DND-41 (cell line): Measurements from ENCODE around the gene DISC1.

Experiments used
- ATAC-seq: fragments of 200-7000 bp; cut with Tn5 transposase; 3 replicates; pipeline ENCODE4 v1.9.1; 2021; ENCODE audit warnings: low read depth; ENCODE audit not compliant: insufficient read depth
- DNase-seq: peaks from one replicate; pipeline ENCODE4 v3.0.0-alpha.2; 2020
- H2AFZ ChIP-seq: 2 replicates; pipeline ENCODE4 v1.6.0; 2012; ENCODE audit warnings: low read depth, low read length
- H3K27ac ChIP-seq: 2 replicates; pipeline ENCODE4 v1.5.1; 2012; ENCODE audit warnings: low read length, inconsistent platforms
- H3K27me3 ChIP-seq: fragments of 200-600 bp; sonication (generic); 2 replicates; pipeline ENCODE4 v1.6.0; 2012; ENCODE audit warnings: low read length, mild to moderate bottlenecking, inconsistent platforms; ENCODE audit not compliant: insufficient read depth, poor library complexity
- H3K36me3 ChIP-seq: 2 replicates; pipeline ENCODE4 v1.5.1; 2012; ENCODE audit warnings: low read length, inconsistent platforms; ENCODE audit not compliant: insufficient read depth
- H3K4me1 ChIP-seq: 2 replicates; pipeline ENCODE4 v1.5.1; 2012; ENCODE audit warnings: mild to moderate bottlenecking, low read length; ENCODE audit not compliant: insufficient read depth
- H3K4me2 ChIP-seq: 2 replicates; pipeline ENCODE4 v1.6.0; 2012; ENCODE audit warnings: mild to moderate bottlenecking, moderate library complexity, low read length, inconsistent platforms; ENCODE audit not compliant: insufficient read depth
- H3K4me3 ChIP-seq, 2 experiments: fragments of 200-600 bp in 1 of 2; shearing (Covaris generic) in 1 of 2; 2 replicates each; pipeline ENCODE4 v1.5.1; 2012 to 2016; ENCODE audit warnings: inconsistent platforms in 2 of 2, low read length in 2 of 2, mild to moderate bottlenecking in 2 of 2, low read depth in 1 of 2, moderate library complexity in 1 of 2
- H3K79me2 ChIP-seq: 2 replicates; pipeline ENCODE4 v1.6.0; 2012; ENCODE audit warnings: low read length, inconsistent platforms; ENCODE audit not compliant: insufficient read depth
- H3K9ac ChIP-seq: 2 replicates; pipeline ENCODE4 v1.6.0; 2012; ENCODE audit warnings: low read depth, mild to moderate bottlenecking, inconsistent platforms, low read length, moderate library complexity
- H3K9me3 ChIP-seq: 2 replicates; pipeline ENCODE4 v1.5.1; 2012; ENCODE audit warnings: low read length, moderate library complexity, mild to moderate bottlenecking, inconsistent platforms; ENCODE audit not compliant: insufficient read depth, severe bottlenecking
- H4K20me1 ChIP-seq: 2 replicates; pipeline ENCODE4 v1.6.0; 2012; ENCODE audit warnings: low read length; ENCODE audit not compliant: insufficient read depth
- EZH2 ChIP-seq: IDR thresholded peaks from 3 replicates; pipeline ENCODE4 v1.6.1; 2012; ENCODE audit warnings: borderline replicate concordance, low read depth, mild to moderate bottlenecking, moderate library complexity, low read length, inconsistent platforms; ENCODE audit not compliant: severe bottlenecking
- TF ChIP-seq, protein P1 (sequence below): IDR thresholded peaks from 2 replicates; pipeline ENCODE4 v1.5.1; 2012; ENCODE audit warnings: borderline replicate concordance, low read length, moderate library complexity, mild to moderate bottlenecking; ENCODE audit not compliant: poor library complexity, severe bottlenecking; ENCODE audit errors: extremely low read depth

The DISC1 gene

DNA sequence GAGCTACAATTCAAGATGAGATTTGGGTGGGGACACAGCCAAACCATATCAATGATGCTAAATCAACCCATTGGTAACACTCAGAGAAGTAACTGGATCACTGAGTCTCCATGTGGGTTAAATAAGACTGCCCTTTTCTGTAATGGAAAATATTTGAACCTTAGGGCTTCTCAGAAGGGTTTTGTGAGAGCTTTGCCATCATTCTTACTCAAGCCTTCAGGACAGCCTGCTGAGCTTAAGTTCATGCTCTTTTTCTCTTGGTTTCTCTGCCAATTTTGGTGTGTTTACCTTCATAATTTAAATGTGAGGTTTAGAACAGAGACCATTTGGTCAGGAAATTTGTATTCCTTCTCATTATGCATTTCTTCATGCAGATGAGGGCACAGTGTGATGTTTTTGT lies 74.7 kb downstream of the DISC1 start:
- no peaks in the 10 kb centered on the region for H3K79me2 ChIP-seq
- ATAC-seq (no peak), DNase-seq (no peak)
- no peaks in the 10 kb centered on the region for H3K27me3 ChIP-seq
- no peaks in the 10 kb centered on the region for H3K36me3 ChIP-seq
- H3K27ac ChIP-seq, result no peak overlapping the region
- no peaks in the 10 kb centered on the region for H3K9me3 ChIP-seq
- no peak overlapping the region for H3K9ac ChIP-seq
- H3K4me2 ChIP-seq, result no peak overlapping the region
- no peaks in the 10 kb centered on the region for H4K20me1 ChIP-seq
- H2AFZ ChIP-seq, result no peak overlapping the region
- no peak for TF ChIP-seq EZH2
- TF ChIP-seq, protein P1, sequence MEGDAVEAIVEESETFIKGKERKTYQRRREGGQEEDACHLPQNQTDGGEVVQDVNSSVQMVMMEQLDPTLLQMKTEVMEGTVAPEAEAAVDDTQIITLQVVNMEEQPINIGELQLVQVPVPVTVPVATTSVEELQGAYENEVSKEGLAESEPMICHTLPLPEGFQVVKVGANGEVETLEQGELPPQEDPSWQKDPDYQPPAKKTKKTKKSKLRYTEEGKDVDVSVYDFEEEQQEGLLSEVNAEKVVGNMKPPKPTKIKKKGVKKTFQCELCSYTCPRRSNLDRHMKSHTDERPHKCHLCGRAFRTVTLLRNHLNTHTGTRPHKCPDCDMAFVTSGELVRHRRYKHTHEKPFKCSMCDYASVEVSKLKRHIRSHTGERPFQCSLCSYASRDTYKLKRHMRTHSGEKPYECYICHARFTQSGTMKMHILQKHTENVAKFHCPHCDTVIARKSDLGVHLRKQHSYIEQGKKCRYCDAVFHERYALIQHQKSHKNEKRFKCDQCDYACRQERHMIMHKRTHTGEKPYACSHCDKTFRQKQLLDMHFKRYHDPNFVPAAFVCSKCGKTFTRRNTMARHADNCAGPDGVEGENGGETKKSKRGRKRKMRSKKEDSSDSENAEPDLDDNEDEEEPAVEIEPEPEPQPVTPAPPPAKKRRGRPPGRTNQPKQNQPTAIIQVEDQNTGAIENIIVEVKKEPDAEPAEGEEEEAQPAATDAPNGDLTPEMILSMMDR, result no peak
- no peak overlapping the region for H3K4me3 ChIP-seq
- no peaks in the 10 kb centered on the region for H3K4me1 ChIP-seq

DNA sequence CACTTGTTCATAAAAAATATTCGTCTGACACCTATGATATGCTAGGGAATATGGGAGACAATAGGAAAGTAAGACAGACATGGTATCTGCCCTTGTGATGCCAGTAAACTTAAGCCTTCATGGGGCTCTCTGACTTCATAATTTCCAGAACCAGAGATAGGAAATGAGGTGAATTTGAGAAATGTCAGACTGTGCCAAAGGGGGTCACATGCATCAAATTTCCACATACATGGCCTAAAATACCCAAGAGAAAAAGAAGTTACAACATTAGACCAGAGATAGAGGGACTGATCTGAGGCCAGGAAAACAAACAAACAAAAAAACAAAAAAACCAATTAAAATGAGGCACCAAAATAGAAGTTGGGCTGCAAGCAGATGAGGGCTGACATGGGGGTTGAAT lies 75.7 kb downstream of the DISC1 start:
- Histone ChIP-seq H3K9me3 (no peaks in the 10 kb centered on the region), H3K9ac (no peak overlapping the region), H3K27ac (no peak overlapping the region), H3K79me2 (no peaks in the 10 kb centered on the region), H2AFZ (no peak overlapping the region), H3K4me1 (no peaks in the 10 kb centered on the region), H3K4me3 (no peak overlapping the region), H3K4me2 (no peak overlapping the region), H3K36me3 (no peaks in the 10 kb centered on the region), H3K27me3 (no peaks in the 10 kb centered on the region), H4K20me1 (no peaks in the 10 kb centered on the region)
- no peak for TF ChIP-seq EZH2
- TF ChIP-seq, protein P1, result no peak
- no peak for ATAC-seq
- DNase-seq, result no peak

DNA sequence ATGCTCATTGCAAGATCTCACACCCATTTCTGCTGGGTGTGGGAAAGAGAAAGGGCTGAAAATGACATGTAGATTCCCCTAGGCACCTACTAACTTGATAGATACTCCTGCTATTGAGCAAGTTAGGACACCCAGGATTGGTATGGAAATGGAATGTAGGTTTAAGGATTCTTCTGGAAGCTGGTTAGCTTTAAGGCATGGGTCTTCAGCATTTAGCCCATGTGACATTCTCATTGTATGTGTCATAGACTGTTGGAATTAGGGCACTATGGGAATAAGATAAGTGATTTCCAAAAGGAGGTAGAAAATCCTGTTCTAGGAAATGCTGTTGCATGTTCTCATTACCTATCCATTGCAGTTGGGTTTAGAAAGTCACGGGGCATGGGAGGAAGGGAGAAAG lies 76.2 kb downstream of the DISC1 start:
- Histone ChIP-seq H3K4me1 (no peaks in the 10 kb centered on the region), H3K79me2 (no peaks in the 10 kb centered on the region), H3K4me3 (no peak overlapping the region), H3K36me3 (no peaks in the 10 kb centered on the region), H3K27me3 (no peaks in the 10 kb centered on the region), H3K9ac (no peak overlapping the region), H3K9me3 (no peaks in the 10 kb centered on the region), H3K4me2 (no peak overlapping the region), H3K27ac (no peak overlapping the region), H2AFZ (no peak overlapping the region), H4K20me1 (no peaks in the 10 kb centered on the region)
- ATAC-seq (no peak), DNase-seq (no peak)
- TF ChIP-seq EZH2, result no peak
- TF ChIP-seq, protein P1, result no peak
